Activated B cell treated with CpG ODN at 0.5 μM for 24 hours (primary cell): ENCODE results near the gene MRPL2. TPM values are rescaled to one million over a fixed set of nuclear protein-coding genes. Genes with fewer than 3 reads are reported as not detected.

ENCODE experiments used
- ATAC-seq: fragments of 200-7000 bp; cut with Tn5 transposase; one replicate; pipeline ENCODE4 v1.10.0; 2021; ENCODE audit warnings: low read depth, mild to moderate bottlenecking, moderate library complexity
- CTCF ChIA-PET: fragments of 350-600 bp; sonication (Branson Sonifier 250); formaldehyde crosslinking; loops from one replicate; lab custom pipeline; 2021; ENCODE audit warnings: antibody characterized with exemption; lab: Charles Lee
- POLR2A ChIA-PET: fragments of 350-600 bp; sonication (Branson Sonifier 250); formaldehyde crosslinking; loops from one replicate; lab custom pipeline; 2021; ENCODE audit warnings: antibody characterized with exemption; lab: Charles Lee
- DNase-seq: peaks from one replicate; pipeline ENCODE4 v3.0.0; 2022
- H3K27ac Mint-ChIP-seq: one replicate; pipeline ENCODE4 v1.8.0; 2020; ENCODE audit warnings: mixed read lengths
- H3K27me3 Mint-ChIP-seq: one replicate; pipeline ENCODE4 v1.8.0; 2021; ENCODE audit warnings: mixed read lengths
- H3K36me3 Mint-ChIP-seq: one replicate; pipeline ENCODE4 v1.8.0; 2021; ENCODE audit warnings: low read depth, mixed read lengths
- H3K4me1 Mint-ChIP-seq: one replicate; pipeline ENCODE4 v1.8.0; 2021; ENCODE audit warnings: mixed read lengths
- H3K4me3 Mint-ChIP-seq: one replicate; pipeline ENCODE4 v1.8.0; 2020; ENCODE audit warnings: mild to moderate bottlenecking, mixed read lengths
- H3K9me3 Mint-ChIP-seq: one replicate; pipeline ENCODE4 v1.8.0; 2020; ENCODE audit warnings: mixed read lengths
- CTCF ChIP-seq: fragments of 200-600 bp; IDR thresholded peaks from one replicate; pipeline ENCODE4 v1.8.0; 2022; ENCODE audit warnings: antibody characterized with exemption, mild to moderate bottlenecking
- intact Hi-C: fragments of 100-400 bp; cut with micrococcal nuclease; formaldehyde crosslinking; loops from one replicate; pipeline ENCODE4 v1.15.1; 2024
- total RNA-seq: library from RNA; stranded (reverse); gene quantifications from 2 replicates; pipeline ENCODE4 v1.2.3, GENCODE V29; 2022

Gene MRPL2
- total RNA-seq, 1 donor from 2014 or later: 43.9 TPM

DNA sequence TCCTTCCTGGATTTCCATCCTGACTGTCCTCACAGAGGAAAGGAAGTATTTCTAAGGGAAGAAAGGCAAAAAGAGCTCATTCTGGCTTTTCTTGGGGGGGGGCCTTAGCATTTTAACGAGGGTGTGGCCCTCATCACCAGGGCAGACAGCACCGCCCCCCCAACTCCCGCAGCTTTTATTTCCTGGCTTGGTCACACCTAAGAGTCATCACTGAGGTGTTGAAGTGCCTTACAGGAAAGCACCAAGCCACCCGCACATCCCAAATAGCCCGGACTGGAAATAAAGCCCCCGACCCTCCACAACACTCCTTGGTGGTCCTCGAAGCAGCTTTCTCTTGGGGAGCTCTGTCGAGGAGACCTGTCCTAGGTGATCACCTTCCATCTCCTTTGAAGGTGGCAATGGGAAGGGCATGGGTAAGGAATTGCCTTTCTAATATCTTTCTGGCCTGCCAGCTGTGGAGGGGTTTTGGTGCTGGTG, 18.1 kb upstream of the MRPL2 start:
- Mint-ChIP-seq H3K4me1 (peaks cover 12% of the 10 kb centered on the region), H3K36me3 (peaks cover 20% of the 10 kb centered on the region), H3K27ac (no peak overlapping the region), H3K27me3 (peaks cover 17% of the 10 kb centered on the region), H3K9me3 (no peaks in the 10 kb centered on the region), H3K4me3 (peak overlapping the region; percentile 71)
- POLR2A ChIA-PET: interaction anchor here (1.4 kb wide), 1 partner anchor 18 kb away, joined by 4 read pairs; the partner anchor contains the start of genes KLC4 and MRPL2
- ATAC-seq: no peak
- intact Hi-C loops: no loop called here
- CTCF ChIA-PET: no interaction called here
- DNase-seq: no peak
- no peak for TF ChIP-seq CTCF

DNA sequence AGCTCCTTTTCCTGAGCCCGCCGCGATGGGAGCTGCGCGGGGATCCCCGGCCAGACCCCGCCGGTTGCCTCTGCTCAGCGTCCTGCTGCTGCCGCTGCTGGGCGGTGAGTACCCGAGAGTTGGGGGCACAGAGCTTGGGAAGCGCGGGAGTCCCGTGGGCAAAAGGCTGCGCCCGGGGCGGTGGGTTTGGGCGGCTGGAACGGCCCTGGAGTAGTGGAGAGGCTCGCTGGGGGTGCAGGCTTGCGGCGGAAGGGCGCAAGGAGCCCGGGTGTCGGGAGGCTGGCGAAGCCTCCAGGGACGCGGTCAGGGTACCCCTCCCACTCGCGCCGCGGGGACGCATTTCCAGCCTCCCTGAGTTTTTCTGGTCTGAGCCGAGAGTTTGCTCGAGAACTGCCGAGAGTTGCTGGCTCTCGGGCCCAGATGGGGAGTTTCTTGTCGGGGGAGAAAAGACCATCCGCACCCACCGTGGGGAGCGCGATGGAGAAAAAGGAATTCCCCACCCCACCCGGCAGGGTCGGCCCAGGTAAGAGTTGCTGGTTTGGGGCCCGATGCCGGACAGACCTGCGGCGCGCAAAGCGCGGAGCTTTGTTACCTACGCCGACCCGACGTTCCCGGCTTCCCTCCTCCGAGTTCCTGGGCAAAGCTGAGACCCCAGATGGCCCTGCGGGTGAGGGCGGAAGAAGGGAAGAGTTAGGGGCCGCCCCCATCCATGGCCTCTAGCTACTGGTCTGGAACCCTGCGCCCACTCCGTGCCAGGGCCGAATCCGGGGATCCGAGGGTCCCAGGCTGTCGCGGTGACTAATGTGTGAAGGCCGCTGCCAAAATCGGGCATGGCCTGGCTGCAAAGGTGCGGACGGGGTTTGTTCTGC, 17.5 kb upstream of the MRPL2 start:
- H3K36me3 Mint-ChIP-seq: peaks cover 27% of the 10 kb centered on the region
- peak overlapping the region; percentile 71 for H3K4me3 Mint-ChIP-seq
- POLR2A ChIA-PET: interaction anchor here (0.5 to 1.4 kb wide), 3 partner anchors 17 to 1858 kb away, joined by 3 to 4 read pairs (median 3); partner anchors contain the start of genes KLC4 and MRPL2
- CTCF ChIA-PET: no interaction called here
- ATAC-seq (no peak), DNase-seq (no peak)
- peaks cover 17% of the 10 kb centered on the region for H3K27me3 Mint-ChIP-seq
- intact Hi-C loops: no loop called here
- peaks cover 12% of the 10 kb centered on the region for H3K4me1 Mint-ChIP-seq
- TF ChIP-seq CTCF: no peak
- no peak overlapping the region for H3K27ac Mint-ChIP-seq
- no peaks in the 10 kb centered on the region for H3K9me3 Mint-ChIP-seq

GRCh38 chr6:43075670-43076463, 16.6 kb upstream of the MRPL2 start, which contains the start of gene PTK7:
PTK7 (plus strand) TSS chr6:43076314; CDS start chr6:43076489, 175 bp downstream.
- Mint-ChIP-seq H3K4me3 (peak within 1 kb of the TSS; percentile 71), H3K36me3 (peaks cover 34% of the 10 kb centered on the region), H3K27ac (no peak within 1 kb of the TSS), H3K27me3 (peaks cover 15% of the 10 kb centered on the region), H3K4me1 (peaks cover 12% of the 10 kb centered on the region), H3K9me3 (no peaks in the 10 kb centered on the region)
- ChIA-PET POLR2A (interaction anchor here (1.4 kb wide), 1 partner anchor 16 kb away, joined by 4 read pairs; the partner anchor contains the start of genes KLC4 and MRPL2), CTCF (no interaction called here)
- DNase-seq (no peak), ATAC-seq (peak; percentile 56)
- intact Hi-C loops: no loop called here
- TF ChIP-seq CTCF: no peak

DNA sequence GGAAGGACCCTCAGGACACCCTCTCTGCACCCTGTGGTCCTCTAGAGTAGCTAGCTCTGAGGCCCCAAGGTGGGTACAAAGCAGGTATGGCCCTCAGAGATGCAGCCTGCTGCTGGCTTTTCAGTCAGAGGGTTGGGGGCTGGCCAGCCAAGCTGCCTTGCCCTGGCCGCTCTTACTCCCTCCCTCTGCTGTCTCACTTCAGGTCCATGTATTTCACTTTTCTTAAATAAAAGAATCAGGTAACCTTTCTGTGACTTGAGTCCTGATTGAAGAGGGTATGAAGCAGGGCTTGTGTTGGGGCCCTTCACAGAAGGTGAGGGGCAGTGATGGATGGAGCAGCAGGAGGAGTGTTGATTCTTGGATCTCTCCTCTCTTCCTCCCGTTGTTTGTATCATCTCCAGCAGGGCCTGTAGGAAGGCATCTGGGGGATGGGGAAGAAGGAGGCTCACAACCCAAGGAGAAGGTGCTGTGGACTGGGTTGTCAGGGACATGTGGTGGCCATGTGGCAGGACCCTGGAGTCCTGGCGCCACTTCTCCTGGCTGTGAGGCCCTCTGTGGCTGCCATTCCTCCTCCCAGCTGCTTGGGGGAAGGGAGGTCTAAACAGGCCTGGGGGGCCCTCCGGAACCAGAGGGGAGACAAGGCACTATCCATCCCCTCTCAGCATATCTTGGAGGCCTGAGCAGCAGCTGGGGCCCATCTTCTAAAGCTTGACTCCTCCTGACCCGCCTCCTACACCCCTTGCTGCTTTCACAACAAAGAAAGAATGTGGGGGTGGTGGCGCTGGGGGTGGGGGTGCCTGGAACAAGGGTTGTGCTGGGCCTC, 15.8 kb upstream of the MRPL2 start:
- peaks cover 12% of the 10 kb centered on the region for H3K4me1 Mint-ChIP-seq
- ATAC-seq: no peak
- CTCF ChIA-PET: no interaction called here
- no peak overlapping the region for H3K4me3 Mint-ChIP-seq
- intact Hi-C loops: no loop called here
- TF ChIP-seq CTCF: no peak
- H3K27ac Mint-ChIP-seq: no peak overlapping the region
- no peak for DNase-seq
- no peaks in the 10 kb centered on the region for H3K9me3 Mint-ChIP-seq
- peaks cover 14% of the 10 kb centered on the region for H3K27me3 Mint-ChIP-seq
- peaks cover 37% of the 10 kb centered on the region for H3K36me3 Mint-ChIP-seq
- POLR2A ChIA-PET: no interaction called here
